Rectal smooth muscle tissue (tissue), 1 donor: ENCODE results near the gene SPDEF.

Source experiments
- H3K27ac ChIP-seq: one replicate; pipeline ENCODE4 v1.7.0; 2013; ENCODE audit warnings: low read depth, low read length, inconsistent platforms
- H3K27me3 ChIP-seq: one replicate; pipeline ENCODE4 v1.7.0; 2013; ENCODE audit warnings: low read length; ENCODE audit not compliant: control insufficient read depth, insufficient read depth
- H3K36me3 ChIP-seq: one replicate; pipeline ENCODE4 v1.7.0; 2013; ENCODE audit warnings: low read length; ENCODE audit not compliant: control insufficient read depth, insufficient read depth
- H3K4me1 ChIP-seq: one replicate; pipeline ENCODE4 v1.7.0; 2013; ENCODE audit warnings: low read length; ENCODE audit not compliant: control insufficient read depth, insufficient read depth
- H3K4me3 ChIP-seq: one replicate; pipeline ENCODE4 v1.7.0; 2013; ENCODE audit warnings: low read length
- H3K9ac ChIP-seq: one replicate; pipeline ENCODE4 v1.7.0; 2013; ENCODE audit warnings: low read length

SPDEF gene

DNA sequence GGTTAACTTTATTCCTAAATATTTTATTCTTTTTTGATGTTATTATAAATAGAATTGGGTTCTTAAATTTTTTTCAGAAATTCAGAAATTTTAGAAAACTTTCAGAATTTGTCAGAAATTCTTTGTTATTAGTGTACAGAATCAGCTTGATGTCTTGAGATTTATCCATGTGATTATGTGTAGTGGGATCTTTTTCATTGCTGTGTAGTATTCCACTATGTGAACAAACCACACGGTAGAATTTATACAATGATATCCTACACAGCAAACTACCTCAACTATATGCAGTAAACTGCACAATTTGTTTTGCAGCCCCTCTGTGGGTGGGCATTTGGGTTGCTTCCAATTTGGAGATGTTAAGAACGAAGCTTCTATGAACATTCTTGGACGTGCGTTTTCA is 46.3 kb downstream of the SPDEF start:
- Histone ChIP-seq H3K27ac (no peak overlapping the region), H3K36me3 (no peaks in the 10 kb centered on the region), H3K4me1 (no peaks in the 10 kb centered on the region), H3K27me3 (no peaks in the 10 kb centered on the region), H3K4me3 (no peak overlapping the region), H3K9ac (no peak overlapping the region)

DNA sequence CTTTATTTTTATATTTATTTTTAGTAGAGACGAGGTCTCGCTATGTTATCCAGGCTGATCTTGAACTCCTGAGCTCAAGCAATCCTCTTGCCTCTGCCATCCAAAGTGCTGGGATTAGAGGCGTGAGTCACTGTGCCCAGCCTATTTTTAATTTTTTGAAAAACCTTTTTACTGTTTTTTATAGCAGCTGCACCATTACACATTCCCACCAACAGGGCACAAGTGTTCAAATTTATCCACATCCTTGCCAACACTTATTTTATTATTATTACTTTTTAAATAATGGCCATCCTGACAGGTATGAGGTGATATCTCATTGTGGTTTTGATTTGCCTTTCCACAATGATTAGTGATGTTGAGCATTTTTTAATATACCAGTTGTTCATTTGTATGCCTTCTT is 47.7 kb downstream of the SPDEF start:
- Histone ChIP-seq H3K36me3 (no peaks in the 10 kb centered on the region), H3K9ac (no peak overlapping the region), H3K4me1 (no peaks in the 10 kb centered on the region), H3K4me3 (no peak overlapping the region), H3K27me3 (no peaks in the 10 kb centered on the region), H3K27ac (no peak overlapping the region)

DNA sequence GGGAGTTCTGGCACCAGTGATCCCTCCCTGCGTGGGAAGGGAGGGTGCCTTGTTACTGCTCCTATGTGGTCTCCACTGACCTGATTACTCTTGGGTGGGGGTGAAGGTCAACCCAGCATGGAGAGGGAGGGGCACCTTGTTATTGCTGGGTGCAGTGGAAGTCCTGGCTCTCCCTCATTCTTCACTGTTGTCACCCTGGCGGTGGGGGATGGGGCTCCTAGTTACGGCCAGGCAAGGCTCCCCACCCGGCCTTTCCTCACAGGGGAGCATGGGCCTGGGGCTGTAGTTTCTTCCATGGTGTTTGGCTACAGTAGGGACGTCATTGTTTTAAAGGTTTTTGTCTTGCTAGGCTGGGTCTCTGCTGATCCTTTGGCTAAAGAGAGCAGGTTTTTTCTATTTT is 49.4 kb downstream of the SPDEF start:
- Histone ChIP-seq H3K4me1 (no peaks in the 10 kb centered on the region), H3K36me3 (no peaks in the 10 kb centered on the region), H3K9ac (no peak overlapping the region), H3K27me3 (no peaks in the 10 kb centered on the region), H3K4me3 (no peak overlapping the region), H3K27ac (no peak overlapping the region)

DNA sequence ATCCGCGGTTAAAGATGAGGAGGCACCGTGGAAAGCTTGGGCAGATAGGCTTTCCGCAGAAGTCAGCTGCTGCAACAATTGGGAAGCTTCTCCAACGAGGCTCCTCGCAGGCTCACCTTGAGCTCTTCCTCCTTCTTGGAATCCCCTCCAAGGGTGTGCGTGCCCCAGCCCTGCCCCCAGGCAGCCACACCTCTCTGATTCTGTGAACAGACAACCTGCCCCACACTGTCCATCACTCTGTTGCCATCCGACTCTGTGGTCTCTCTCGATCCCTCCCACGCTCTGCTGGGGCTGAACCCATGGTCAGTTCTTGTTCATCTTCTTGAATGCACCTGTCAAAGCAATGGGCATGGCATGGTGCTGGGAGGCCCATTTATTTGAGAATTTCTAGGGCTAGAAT is 58.7 kb downstream of the SPDEF start:
- no peaks in the 10 kb centered on the region for H3K27me3 ChIP-seq
- no peak overlapping the region for H3K27ac ChIP-seq
- H3K36me3 ChIP-seq: no peaks in the 10 kb centered on the region
- no peak overlapping the region for H3K4me3 ChIP-seq
- no peaks in the 10 kb centered on the region for H3K4me1 ChIP-seq
- H3K9ac ChIP-seq: no peak overlapping the region

DNA sequence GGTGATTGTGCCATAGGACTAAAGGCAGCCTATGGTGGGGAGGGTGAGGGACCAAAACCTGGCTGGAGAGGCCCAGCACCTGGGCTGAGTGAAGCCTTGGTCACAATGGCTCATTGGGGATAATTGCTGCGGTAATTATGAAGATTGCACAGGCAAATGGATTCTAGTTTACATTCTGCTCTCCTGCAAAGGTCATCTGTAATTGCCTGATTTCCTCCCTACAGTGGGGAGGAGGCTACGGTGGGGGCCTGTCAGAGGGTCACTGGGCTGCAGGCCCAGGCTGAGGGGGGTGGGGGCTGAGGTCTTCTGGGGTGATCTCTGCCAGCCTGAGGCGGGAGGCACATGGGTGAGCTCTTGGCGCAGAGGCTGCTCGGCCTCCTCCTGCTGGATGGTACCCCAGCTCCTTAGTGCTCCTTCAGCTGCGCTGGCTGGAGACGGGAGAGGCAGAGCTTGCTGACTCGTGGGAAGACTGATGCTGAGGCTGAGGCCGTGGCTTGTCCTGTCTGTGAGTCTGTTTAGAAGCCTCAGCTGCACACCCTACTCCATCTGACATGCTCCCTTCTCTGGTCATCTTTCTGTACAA is 59.9 kb downstream of the SPDEF start:
- H3K36me3 ChIP-seq: no peaks in the 10 kb centered on the region
- no peak overlapping the region for H3K27ac ChIP-seq
- H3K27me3 ChIP-seq: no peaks in the 10 kb centered on the region
- H3K9ac ChIP-seq: no peak overlapping the region
- H3K4me1 ChIP-seq: peaks cover 2% of the 10 kb centered on the region
- H3K4me3 ChIP-seq: no peak overlapping the region

DNA sequence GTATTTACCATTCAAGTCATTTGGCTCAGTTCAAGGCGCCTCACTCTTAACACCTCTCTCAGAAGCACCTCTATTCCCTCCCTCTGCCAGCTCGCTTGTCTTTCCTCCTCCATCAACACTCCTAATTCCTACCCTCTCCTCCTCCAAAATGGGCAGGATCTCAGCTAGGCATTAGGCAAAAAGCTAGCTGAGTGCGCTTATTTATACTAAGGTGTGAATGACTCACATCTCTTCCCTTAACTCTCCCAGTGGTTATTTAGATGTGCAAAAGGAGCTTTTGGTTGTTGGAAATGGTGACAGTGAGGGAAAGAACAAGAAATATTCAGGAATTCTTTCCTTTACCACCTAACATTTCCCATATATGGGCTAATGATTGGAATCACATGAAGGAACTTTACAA is 61.2 kb downstream of the SPDEF start:
- H3K9ac ChIP-seq: no peak overlapping the region
- H3K27me3 ChIP-seq: no peaks in the 10 kb centered on the region
- H3K4me1 ChIP-seq: peaks cover 9% of the 10 kb centered on the region
- no peak overlapping the region for H3K4me3 ChIP-seq
- no peaks in the 10 kb centered on the region for H3K36me3 ChIP-seq
- no peak overlapping the region for H3K27ac ChIP-seq

DNA sequence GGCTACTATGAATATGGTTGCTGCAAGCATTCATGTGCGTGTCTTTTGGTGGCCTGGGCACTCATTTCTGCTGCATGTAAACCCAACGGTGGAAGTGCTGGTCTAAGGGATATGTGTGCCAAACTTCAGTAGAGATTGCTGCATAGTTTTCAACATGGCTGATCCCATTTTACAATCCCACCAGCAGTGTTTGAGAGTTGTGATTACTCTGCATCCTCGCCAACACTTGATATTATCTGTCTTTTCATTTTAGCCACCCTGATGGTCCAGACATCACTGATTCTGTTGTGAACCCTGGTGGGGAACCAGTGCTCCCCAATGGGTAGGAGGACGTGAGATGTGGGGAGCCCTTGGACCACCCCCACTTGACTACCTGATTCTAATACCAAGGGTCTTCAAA is 62.8 kb downstream of the SPDEF start:
- no peak overlapping the region for H3K4me3 ChIP-seq
- H3K36me3 ChIP-seq: no peaks in the 10 kb centered on the region
- peaks cover 9% of the 10 kb centered on the region for H3K4me1 ChIP-seq
- no peaks in the 10 kb centered on the region for H3K27me3 ChIP-seq
- no peak overlapping the region for H3K27ac ChIP-seq
- H3K9ac ChIP-seq: no peak overlapping the region

DNA sequence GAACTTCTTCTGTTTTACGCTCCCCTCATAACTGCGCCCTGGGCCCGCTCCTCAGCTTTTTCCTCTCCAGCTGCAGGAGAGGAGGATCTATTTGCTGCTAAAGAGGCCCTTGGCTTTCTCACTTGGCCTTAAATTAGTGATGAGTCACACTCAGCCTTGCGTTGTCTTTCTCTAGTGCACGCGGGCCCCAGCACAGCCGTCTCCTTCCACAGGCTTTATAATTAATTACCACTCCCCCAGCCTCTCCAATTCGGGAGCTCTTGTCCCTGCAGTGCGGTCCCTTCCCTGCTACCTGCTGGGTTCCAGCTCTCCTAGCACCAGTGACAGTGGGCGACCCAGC is 65.1 kb downstream of the SPDEF start:
- Histone ChIP-seq H3K36me3 (no peaks in the 10 kb centered on the region), H3K4me1 (peaks cover 9% of the 10 kb centered on the region), H3K9ac (no peak overlapping the region), H3K4me3 (peak overlapping the region; percentile 46), H3K27me3 (no peaks in the 10 kb centered on the region), H3K27ac (peak overlapping the region; percentile 61)

DNA sequence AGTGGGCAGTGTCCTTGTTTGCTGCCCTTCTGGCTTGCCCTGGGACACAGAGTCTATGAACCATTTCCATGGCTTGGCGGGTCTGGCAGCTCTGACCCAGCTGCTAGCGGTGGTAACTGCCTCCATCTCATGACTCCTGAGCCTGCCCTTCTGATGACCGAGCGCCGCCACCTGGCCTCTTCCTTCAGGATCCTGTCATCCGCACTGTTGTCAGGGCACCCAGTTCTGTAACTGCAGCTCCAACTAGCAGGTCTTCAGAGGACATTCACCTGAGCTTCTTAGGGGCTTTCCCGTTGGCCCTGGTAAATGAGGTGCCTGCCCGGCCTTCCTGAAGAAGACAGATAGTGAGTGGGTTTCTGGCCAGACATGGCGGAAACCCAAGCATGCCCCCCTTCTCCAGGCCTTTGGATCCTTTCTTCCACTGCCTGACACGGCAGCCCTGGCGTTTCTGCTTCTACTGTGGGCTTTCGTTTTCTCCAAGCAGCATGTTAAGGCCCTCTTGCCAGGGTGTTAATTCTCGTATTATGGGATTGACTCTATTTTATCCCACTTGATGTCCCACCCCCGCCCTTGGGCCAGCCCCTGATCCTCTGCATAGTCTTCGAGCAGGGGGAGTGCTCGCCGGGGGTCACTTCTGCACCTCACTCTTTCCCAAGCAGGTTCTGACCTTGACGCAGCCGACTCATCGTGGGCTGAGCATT is 65.6 kb downstream of the SPDEF start:
- H3K4me1 ChIP-seq: peaks cover 9% of the 10 kb centered on the region
- no peak overlapping the region for H3K9ac ChIP-seq
- H3K36me3 ChIP-seq: no peaks in the 10 kb centered on the region
- H3K27me3 ChIP-seq: no peaks in the 10 kb centered on the region
- H3K27ac ChIP-seq: peak overlapping the region; percentile 61
- peak overlapping the region; percentile 46 for H3K4me3 ChIP-seq

DNA sequence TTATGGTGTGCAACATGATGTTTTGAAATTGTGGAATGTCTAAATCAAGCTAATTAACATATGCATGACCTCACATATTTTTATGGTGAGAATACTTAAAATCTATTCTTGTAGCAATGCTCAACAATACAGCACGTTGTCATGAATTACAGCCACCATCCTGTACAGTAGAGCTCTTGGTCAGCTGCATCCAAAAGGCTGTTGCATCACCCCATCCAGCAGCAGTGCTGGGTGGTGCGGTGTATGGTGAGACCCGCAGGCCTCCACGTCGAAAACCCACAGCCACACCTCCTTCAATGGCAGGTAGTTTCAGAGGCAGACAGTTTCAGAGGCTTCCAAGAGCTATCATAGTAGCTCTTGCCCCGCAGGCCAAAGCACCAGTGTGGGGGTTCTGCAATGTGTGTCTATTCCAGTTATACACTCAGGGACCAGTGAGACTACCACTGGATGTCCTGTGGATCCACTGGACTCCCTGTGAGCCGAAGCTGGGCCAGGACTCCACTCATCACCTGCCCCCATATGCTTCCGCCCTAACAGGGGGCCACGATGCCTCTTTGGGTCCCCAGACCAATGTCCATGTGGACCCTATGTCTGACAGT is 66.8 kb downstream of the SPDEF start:
- Histone ChIP-seq H3K4me1 (peaks cover 9% of the 10 kb centered on the region), H3K27me3 (no peaks in the 10 kb centered on the region), H3K9ac (no peak overlapping the region), H3K4me3 (no peak overlapping the region), H3K36me3 (no peaks in the 10 kb centered on the region), H3K27ac (no peak overlapping the region)
